Iris pigment epithelial cell (primary cell): ENCODE data around the gene MMP14.
A peak's percentile ranks its signal among the peaks of the same experiment; 100 is the strongest.
"Not testable (repeated sequence)": the region's sequence is repeated elsewhere in the genome, so short reads cannot be mapped to it uniquely, and the experiment has no call there.

Source experiments
- DNase-seq: peaks from one replicate; pipeline ENCODE4 v3.0.0-alpha.2; 2011; ENCODE audit warnings: low read depth

MMP14 gene

GRCh38 chr14:22836301-22837113 is at the start of gene MMP14:
Gene MMP14 (plus strand): TSS chr14:22836585. CDS start chr14:22836818, 233 bp downstream.
- peak; percentile 89 for DNase-seq

- no peak for DNase-seq
These were observed 49.7 kb upstream of the MMP14 start for GRCh38 chr14:22786685-22787084.

GRCh38 chr14:22791301-22791700 is 45.1 kb upstream of the MMP14 start:
- peak; percentile 76 for DNase-seq

- no peak for DNase-seq
These were observed 44.2 kb upstream of the MMP14 start for GRCh38 chr14:22792158-22792557.

GRCh38 chr14:22793550-22793949 is 42.8 kb upstream of the MMP14 start:
- not testable (repeated sequence) for DNase-seq

GRCh38 chr14:22793976-22794375 is 42.4 kb upstream of the MMP14 start:
- DNase-seq: no peak

- DNase-seq: no peak
These were observed 41.8 kb upstream of the MMP14 start for GRCh38 chr14:22794551-22794951.

GRCh38 chr14:22796087-22796707 is 40.2 kb upstream of the MMP14 start:
- DNase-seq: no peak

GRCh38 chr14:22797017-22797917 is 39.1 kb upstream of the MMP14 start:
- no peak for DNase-seq

GRCh38 chr14:22798528-22798927 is 37.9 kb upstream of the MMP14 start:
- DNase-seq: no peak

- no peak for DNase-seq
These were observed 36.0 kb upstream of the MMP14 start for GRCh38 chr14:22800346-22800745.

GRCh38 chr14:22801716-22802115 is 34.7 kb upstream of the MMP14 start:
- no peak for DNase-seq

GRCh38 chr14:22802860-22803686 is 33.3 kb upstream of the MMP14 start:
- no peak for DNase-seq

GRCh38 chr14:22803687-22803974 is 32.8 kb upstream of the MMP14 start:
- DNase-seq: no peak

GRCh38 chr14:22805235-22805634 is 31.1 kb upstream of the MMP14 start:
- DNase-seq: not testable (repeated sequence)

- DNase-seq: no peak
These were observed 28.8 kb upstream of the MMP14 start for GRCh38 chr14:22807432-22808087.

- DNase-seq: no peak
These were observed 27.8 kb upstream of the MMP14 start for GRCh38 chr14:22808388-22809209.

GRCh38 chr14:22811722-22812121 is 24.7 kb upstream of the MMP14 start:
- DNase-seq: peak; percentile 35

- DNase-seq: no peak
These were observed 23.6 kb upstream of the MMP14 start for GRCh38 chr14:22812744-22813143.

GRCh38 chr14:22813145-22813544 is 23.2 kb upstream of the MMP14 start:
- DNase-seq: no peak
